K562 (cell line): Measurements from ENCODE around the gene ABHD12. TPM values are rescaled to one million over a fixed set of nuclear protein-coding genes. Genes with fewer than 3 reads are reported as not detected.

Source experiments
- ATAC-seq: fragments of 200-7000 bp; cut with Tn5 transposase; 3 replicates; pipeline ENCODE4 v1.9.1; 2020; ENCODE audit warnings: moderate library complexity
- BruUV-seq: library from RNA; stranded (reverse); fragments of 400-500 nt; replicated peaks from 2 replicates; lab custom pipeline; 2021; lab: Mats Ljungman, UMichigan
- CTCF ChIA-PET: fragments of 300-600 bp; formaldehyde crosslinking; extraction: SDS; loops from one replicate; lab custom pipeline; 2021; ENCODE audit warnings: low intra/inter-chr PET ratio; lab: Yijun Ruan, JAX
- POLR2A ChIA-PET: fragments of 300-600, 350-650 bp; sonication (Branson Sonifier 250); formaldehyde crosslinking; extraction: SDS; loops from one replicate; lab custom pipeline; 2021; ENCODE audit warnings: antibody characterized with exemption, inconsistent platforms; lab: Yijun Ruan, JAX
- DNase-seq, 4 experiments: peaks; one replicate each; pipeline versions ENCODE4 v3.0.0 to v3.0.0-alpha.2; 2011 to 2018; ENCODE audit warnings: low spot score in 3 of 4, mixed read lengths in 3 of 4; ENCODE audit errors: extremely low read depth in 1 of 4
- FAIRE-seq: peaks from 2 replicates; lab custom pipeline; 2011; peaks lifted over from hg19 to GRCh38; lab: Jason Lieb, UNC
- H2AFZ ChIP-seq: 2 replicates; pipeline ENCODE4 v1.6.0; 2011; ENCODE audit warnings: low read depth, low read length, control low read depth, inconsistent platforms
- H3K27ac ChIP-seq: fragments of 200-600 bp; 3 replicates; pipeline ENCODE4 v1.8.0; 2011; ENCODE audit warnings: low read depth, mild to moderate bottlenecking, control low read depth, inconsistent platforms, low read length, moderate library complexity, mixed read lengths; ENCODE audit errors: extremely low read depth
- H3K27me3 ChIP-seq, 2 experiments: fragments of 300-600 bp in 1 of 2; 2 replicates in 1 of 2; 3 replicates in 1 of 2; pipeline versions ENCODE4 v1.6.0 to v1.8.0; 2011; ENCODE audit warnings: inconsistent platforms in 2 of 2, low read length in 2 of 2, mild to moderate bottlenecking in 1 of 2, mixed read lengths in 1 of 2, moderate library complexity in 1 of 2; ENCODE audit not compliant: control insufficient read depth in 2 of 2, insufficient read depth in 2 of 2
- H3K36me3 ChIP-seq: fragments of 300-600 bp; 3 replicates; pipeline ENCODE4 v1.8.0; 2011; ENCODE audit warnings: mild to moderate bottlenecking, low read length, inconsistent platforms; ENCODE audit not compliant: control insufficient read depth, insufficient read depth
- H3K4me1 ChIP-seq, 2 experiments: fragments of 200-600 bp in 1 of 2; replicated peaks in 1 of 2; 2 replicates in 1 of 2; 3 replicates in 1 of 2; pipeline versions ENCODE4 v1.5.1 to v1.8.0; 2011; ENCODE audit warnings: inconsistent platforms in 2 of 2, low read length in 2 of 2, mild to moderate bottlenecking in 1 of 2, mixed read lengths in 1 of 2, moderate library complexity in 1 of 2; ENCODE audit not compliant: control insufficient read depth in 2 of 2, insufficient read depth in 2 of 2
- H3K4me2 ChIP-seq: 2 replicates; pipeline ENCODE4 v1.6.1; 2011; ENCODE audit warnings: low read length, control low read depth, inconsistent platforms, mixed read lengths; ENCODE audit not compliant: insufficient read depth
- H3K4me3 ChIP-seq: fragments of 200-600 bp; sonication (generic), shearing (Covaris generic); 2 replicates; pipeline ENCODE4 v1.5.1; 2016; ENCODE audit warnings: control low read depth, inconsistent platforms
- H3K79me2 ChIP-seq: fragments of 200-600 bp; 3 replicates; pipeline ENCODE4 v1.8.0; 2011; ENCODE audit warnings: low read length, inconsistent platforms; ENCODE audit not compliant: control insufficient read depth, insufficient read depth
- H3K9ac ChIP-seq, 2 experiments: 2 replicates each; pipeline versions ENCODE4 v1.6.0 to v1.6.1; 2011; ENCODE audit warnings: low read depth in 2 of 2, low read length in 2 of 2, control low read depth in 1 of 2, inconsistent platforms in 1 of 2, mild to moderate bottlenecking in 1 of 2, mixed read lengths in 1 of 2; ENCODE audit not compliant: insufficient read depth in 1 of 2
- H3K9me1 ChIP-seq: one replicate; pipeline ENCODE4 v1.6.0; 2011; ENCODE audit warnings: inconsistent platforms, mild to moderate bottlenecking, low read length, moderate library complexity; ENCODE audit not compliant: control insufficient read depth, insufficient read depth
- H3K9me3 ChIP-seq: replicated peaks from 2 replicates; pipeline ENCODE4 v1.5.1; 2011; ENCODE audit warnings: low read depth, low read length, inconsistent platforms; ENCODE audit not compliant: control insufficient read depth, insufficient read depth
- H4K20me1 ChIP-seq: replicated peaks from 2 replicates; pipeline ENCODE4 v1.6.1; 2011; ENCODE audit warnings: low read length, inconsistent platforms, mixed read lengths; ENCODE audit not compliant: control insufficient read depth, insufficient read depth
- CBX5 ChIP-seq: IDR thresholded peaks from 2 replicates; pipeline ENCODE4 v1.6.1; 2014; ENCODE audit warnings: low read depth, borderline replicate concordance
- CHD1 ChIP-seq: fragments of 200-600 bp; sonication (generic); IDR thresholded peaks from one replicate; pipeline ENCODE4 v1.6.1; 2012; ENCODE audit warnings: mild to moderate bottlenecking, moderate library complexity, low read length, inconsistent platforms
- CREB1 ChIP-seq, 2 experiments: sonication (generic) in 1 of 2; formaldehyde crosslinking in 1 of 2; IDR thresholded peaks; 2 replicates each; pipeline versions ENCODE4 v1.6.1 to v1.8.0; 2012 to 2022; ENCODE audit warnings: inconsistent platforms in 1 of 2, mild to moderate bottlenecking in 1 of 2, missing genetic modification reagents in 1 of 2, moderate library complexity in 1 of 2
- HDGF ChIP-seq: fragments of 450-650 bp; IDR thresholded peaks from 2 replicates; pipeline ENCODE4 v1.6.1; 2016
- KLF16 ChIP-seq: IDR thresholded peaks from 2 replicates; pipeline ENCODE4 v1.6.1; 2016; ENCODE audit warnings: antibody characterized with exemption
- NR3C1 ChIP-seq: sonication (generic); formaldehyde crosslinking; IDR thresholded peaks from 2 replicates; pipeline ENCODE4 v1.8.1; 2022; ENCODE audit warnings: missing genetic modification reagents
- RBM25 ChIP-seq: fragments of 200-400 bp; formaldehyde crosslinking; IDR thresholded peaks from 2 replicates; pipeline ENCODE4 v1.6.1; 2018; ENCODE audit warnings: low read length, low read depth, moderate library complexity; ENCODE audit not compliant: severe bottlenecking
- ZBTB1 ChIP-seq: sonication (generic); formaldehyde crosslinking; IDR thresholded peaks from 2 replicates; pipeline ENCODE4 v1.8.1; 2023; ENCODE audit warnings: missing genetic modification reagents, low read depth, mild to moderate bottlenecking, borderline replicate concordance
- ZNF212 ChIP-seq: fragments of 450-650 bp; formaldehyde crosslinking; IDR thresholded peaks from 2 replicates; pipeline ENCODE4 v1.4.0; 2020; ENCODE audit warnings: mild to moderate bottlenecking
- ZNF3 ChIP-seq: fragments of 250-450 bp; sonication (Bioruptor Pico); IDR thresholded peaks from 2 replicates; pipeline ENCODE4 v1.5.0; 2021; ENCODE audit warnings: mild to moderate bottlenecking, moderate library complexity
- WGBS: fragments of 100-300 bp; shearing (Covaris generic); methylation state at CpG from one replicate; pipeline ENCODE4 v1.1.6; 2016; ENCODE audit warnings: low coverage, mixed read lengths; ENCODE audit not compliant: insufficient coverage; ENCODE audit errors: missing lambda C conversion rate; 5-methylcytosine and 5-hydroxymethylcytosine counted together
- in situ Hi-C: fragments of 300-500 bp; cut with MboI; formaldehyde crosslinking; loops from 4 replicates; pipeline ENCODE4 v1.15.0; 2018; ENCODE audit warnings: inconsistent platforms, mixed read lengths
- intact Hi-C: fragments of 100-400 bp; cut with micrococcal nuclease; formaldehyde crosslinking; loops from 2 replicates; pipeline ENCODE4 v1.14.2; 2022
- polyA plus RNA-seq, 8 experiments: library from polyadenylated mRNA; depleted of rRNA in 4 of 8; stranded (reverse) in 5 of 8; unstranded in 3 of 8; fragments of >200 nt; fragmentation: Nextera tagmentation in 2 of 8; fragmentation: Illumina TruSeq in 1 of 8; extraction: Ambion mirVana in 2 of 8; extraction: Trizol in 1 of 8; gene quantifications; 2 replicates each; pipeline versions ENCODE4 v1.2.1 to v1.2.3, GENCODE V29; 2011 to 2014; ENCODE audit warnings: inconsistent platforms in 1 of 8, missing spikeins in 1 of 8
- total RNA-seq, 7 experiments: library from RNA; depleted of rRNA in 6 of 7; stranded (reverse); fragments of >200 nt in 6 of 7; fragmentation: Illumina TruSeq in 2 of 7; extraction: Trizol in 2 of 7; gene quantifications; 2 replicates each; pipeline versions ENCODE4 v1.2.1 to v1.2.3, GENCODE V29; 2011 to 2021; ENCODE audit warnings: low replicate concordance in 1 of 7
- TF ChIP-seq, protein P1 (sequence below): IDR thresholded peaks from 2 replicates; pipeline ENCODE4 v1.6.1; 2012; ENCODE audit warnings: low read depth, low read length, improper control_type of control experiment, borderline replicate concordance
- TF ChIP-seq, protein P2 (sequence below), 2 experiments: fragments of 450-650 bp; IDR thresholded peaks; 2 replicates each; pipeline ENCODE4 v1.6.1; 2016
- TF ChIP-seq, protein P3 (sequence below), 3 experiments: IDR thresholded peaks in 2 of 3; conservative IDR thresholded peaks in 1 of 3; 2 replicates each; pipeline ENCODE4 v1.5.1; 2011 to 2012; ENCODE audit warnings: low read length in 3 of 3, mild to moderate bottlenecking in 3 of 3, control low read depth in 2 of 3, improper control_type of control experiment in 1 of 3, inconsistent platforms in 1 of 3, low read depth in 1 of 3, mixed read lengths in 1 of 3, moderate library complexity in 1 of 3; ENCODE audit not compliant: insufficient read depth in 2 of 3

Gene ABHD12
- total and polyA plus RNA-seq, 9 of the 15 experiments (the other 6 are each of a cell fraction or from before 2014, with no cell fraction given) = 0.65 to 15.6 (median 9.1) TPM

DNA sequence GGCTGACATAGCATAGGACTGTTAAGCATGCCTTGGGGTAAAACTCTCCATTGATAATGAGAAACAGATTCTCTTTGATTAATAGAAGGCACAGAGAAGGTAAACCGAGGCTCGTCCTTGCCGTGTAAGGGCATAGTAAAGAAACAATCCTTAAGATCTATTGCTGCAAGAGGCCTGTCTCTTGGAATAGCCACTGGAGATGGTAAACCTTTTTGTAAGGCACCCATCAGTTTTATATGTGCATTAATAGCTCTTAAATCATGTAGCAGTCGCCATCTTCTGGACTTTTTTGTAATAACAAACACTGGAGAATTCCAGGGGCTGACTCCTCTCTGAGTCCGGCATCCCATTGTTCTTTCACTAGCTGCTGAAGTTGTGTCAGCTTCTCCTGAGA lies 8.4 kb upstream of the ABHD12 start:
- Histone ChIP-seq H3K36me3 (no peaks in the 10 kb centered on the region), H2AFZ (0 out of 2 replicates have a peak overlapping the region, but pooled peaks have one; percentile 44), H3K4me1 (no peaks in the 10 kb centered on the region; a peak in 1 of 5 replicates), H3K4me3 (no peak overlapping the region), H3K27ac (no peak overlapping the region), H3K9me1 (no peaks in the 10 kb centered on the region), H4K20me1 (no peaks in the 10 kb centered on the region), H3K4me2 (no peak overlapping the region), H3K79me2 (no peaks in the 10 kb centered on the region), H3K9me3 (no peaks in the 10 kb centered on the region), H3K27me3 (no peaks in the 10 kb centered on the region), H3K9ac (no peak overlapping the region)
- in situ Hi-C loops (no loop called here), intact Hi-C loops (loop anchor here (1.0 to 10.0 kb wide), 4 partner anchors 63 to 404 kb away; partner anchors contain the start of gene APMAP)
- FAIRE-seq (peak; percentile 82), ATAC-seq (peak; percentile 87), DNase-seq (peak; percentile 21 to 60 (median 28))
- WGBS = 6% methylated on average over 5 of the region's 5 CpGs
- no TSS peak for BruUV-seq
- ChIA-PET CTCF (interaction anchor here (1.1 to 1.8 kb wide), 3 partner anchors 62 to 104 kb away, joined by 4 to 13 read pairs (median 7); no protein-coding TSS in a partner anchor), POLR2A (interaction anchor here (0.8 to 1.6 kb wide), 2 partner anchors 8 to 9 kb away, joined by 6 to 10 read pairs; partner anchors contain the start of genes ABHD12 and GINS1)
- TF ChIP-seq ZNF3 (CRISPR knock-in tag) (no peak), ZBTB1 (no peak), NR3C1 (no peak), HDGF (no peak), KLF16 (no peak), CHD1 (no peak), CBX5 (no peak), ZNF212 (no peak), RBM25 (no peak), CREB1 (IDR thresholded peaks at IDR 0.05) (no peak), CREB1 (CRISPR knock-in tag; IDR thresholded peaks at IDR 0.05) (no peak)
- TF ChIP-seq, protein P1, sequence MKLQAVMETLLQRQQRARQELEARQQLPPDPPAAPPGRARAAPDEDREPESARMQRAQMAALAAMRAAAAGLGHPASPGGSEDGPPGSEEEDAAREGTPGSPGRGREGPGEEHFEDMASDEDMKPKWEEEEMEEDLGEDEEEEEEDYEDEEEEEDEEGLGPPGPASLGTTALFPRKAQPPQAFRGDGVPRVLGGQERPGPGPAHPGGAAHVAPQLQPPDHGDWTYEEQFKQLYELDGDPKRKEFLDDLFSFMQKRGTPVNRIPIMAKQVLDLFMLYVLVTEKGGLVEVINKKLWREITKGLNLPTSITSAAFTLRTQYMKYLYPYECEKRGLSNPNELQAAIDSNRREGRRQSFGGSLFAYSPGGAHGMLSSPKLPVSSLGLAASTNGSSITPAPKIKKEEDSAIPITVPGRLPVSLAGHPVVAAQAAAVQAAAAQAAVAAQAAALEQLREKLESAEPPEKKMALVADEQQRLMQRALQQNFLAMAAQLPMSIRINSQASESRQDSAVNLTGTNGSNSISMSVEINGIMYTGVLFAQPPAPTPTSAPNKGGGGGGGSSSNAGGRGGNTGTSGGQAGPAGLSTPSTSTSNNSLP = peak; percentile 57; the same call in 1 of the 2 replicates
- TF ChIP-seq, protein P2, sequence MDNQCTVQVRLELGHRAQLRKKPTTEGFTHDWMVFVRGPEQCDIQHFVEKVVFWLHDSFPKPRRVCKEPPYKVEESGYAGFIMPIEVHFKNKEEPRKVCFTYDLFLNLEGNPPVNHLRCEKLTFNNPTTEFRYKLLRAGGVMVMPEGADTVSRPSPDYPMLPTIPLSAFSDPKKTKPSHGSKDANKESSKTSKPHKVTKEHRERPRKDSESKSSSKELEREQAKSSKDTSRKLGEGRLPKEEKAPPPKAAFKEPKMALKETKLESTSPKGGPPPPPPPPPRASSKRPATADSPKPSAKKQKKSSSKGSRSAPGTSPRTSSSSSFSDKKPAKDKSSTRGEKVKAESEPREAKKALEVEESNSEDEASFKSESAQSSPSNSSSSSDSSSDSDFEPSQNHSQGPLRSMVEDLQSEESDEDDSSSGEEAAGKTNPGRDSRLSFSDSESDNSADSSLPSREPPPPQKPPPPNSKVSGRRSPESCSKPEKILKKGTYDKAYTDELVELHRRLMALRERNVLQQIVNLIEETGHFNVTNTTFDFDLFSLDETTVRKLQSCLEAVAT (IDR thresholded peaks at IDR 0.05) = no peak
- TF ChIP-seq, protein P3, sequence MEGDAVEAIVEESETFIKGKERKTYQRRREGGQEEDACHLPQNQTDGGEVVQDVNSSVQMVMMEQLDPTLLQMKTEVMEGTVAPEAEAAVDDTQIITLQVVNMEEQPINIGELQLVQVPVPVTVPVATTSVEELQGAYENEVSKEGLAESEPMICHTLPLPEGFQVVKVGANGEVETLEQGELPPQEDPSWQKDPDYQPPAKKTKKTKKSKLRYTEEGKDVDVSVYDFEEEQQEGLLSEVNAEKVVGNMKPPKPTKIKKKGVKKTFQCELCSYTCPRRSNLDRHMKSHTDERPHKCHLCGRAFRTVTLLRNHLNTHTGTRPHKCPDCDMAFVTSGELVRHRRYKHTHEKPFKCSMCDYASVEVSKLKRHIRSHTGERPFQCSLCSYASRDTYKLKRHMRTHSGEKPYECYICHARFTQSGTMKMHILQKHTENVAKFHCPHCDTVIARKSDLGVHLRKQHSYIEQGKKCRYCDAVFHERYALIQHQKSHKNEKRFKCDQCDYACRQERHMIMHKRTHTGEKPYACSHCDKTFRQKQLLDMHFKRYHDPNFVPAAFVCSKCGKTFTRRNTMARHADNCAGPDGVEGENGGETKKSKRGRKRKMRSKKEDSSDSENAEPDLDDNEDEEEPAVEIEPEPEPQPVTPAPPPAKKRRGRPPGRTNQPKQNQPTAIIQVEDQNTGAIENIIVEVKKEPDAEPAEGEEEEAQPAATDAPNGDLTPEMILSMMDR (IDR thresholded peaks at IDR 0.05 in 2 of 3, conservative IDR thresholded peaks at IDR 0.05 in 1 of 3; ENCODE audit: insufficient read depth in 2 of 3, low read depth in 1 of 3, low read length in 3 of 3) = peak; percentile 46 to 66 (median 48); a peak in 5 of 6 replicates
